MM.1S (cell line): ENCODE results near the gene PPAN.

Experiments
- EZH2 ChIP-seq: fragments of 300-600 bp; sonication (generic); optimal IDR thresholded peaks from 2 replicates; pipeline ENCODE3; 2017; ENCODE audit warnings: low read depth, mild to moderate bottlenecking, antibody characterized with exemption, low read length, mixed read lengths
- TF ChIP-seq, protein P1 (sequence below): fragments of 300-600 bp; sonication (generic); IDR thresholded peaks from 2 replicates; pipeline ENCODE4 v1.5.1; 2016; ENCODE audit warnings: antibody characterized with exemption, low read length, mixed read lengths

DNA sequence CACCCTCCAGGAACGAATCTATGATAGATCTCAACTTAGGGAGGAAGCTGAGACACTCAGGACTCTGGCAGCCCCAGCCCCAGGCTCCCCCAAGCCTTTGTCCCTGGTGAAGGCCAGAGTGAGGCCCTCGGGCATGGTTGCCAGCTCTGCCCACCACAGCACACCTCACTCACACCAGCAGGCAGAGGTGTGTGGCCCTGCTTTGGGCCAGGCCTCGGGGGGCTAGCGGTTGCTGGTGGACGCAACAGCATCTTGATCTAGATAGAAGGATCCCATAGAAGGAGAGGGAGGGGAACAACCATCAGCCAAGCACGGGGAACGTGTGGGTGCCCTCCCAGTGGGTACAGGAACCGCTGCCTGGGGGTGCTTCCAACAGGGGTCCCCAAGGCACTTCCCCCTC is 51.9 kb downstream of the PPAN start:
- TF ChIP-seq, protein P1, sequence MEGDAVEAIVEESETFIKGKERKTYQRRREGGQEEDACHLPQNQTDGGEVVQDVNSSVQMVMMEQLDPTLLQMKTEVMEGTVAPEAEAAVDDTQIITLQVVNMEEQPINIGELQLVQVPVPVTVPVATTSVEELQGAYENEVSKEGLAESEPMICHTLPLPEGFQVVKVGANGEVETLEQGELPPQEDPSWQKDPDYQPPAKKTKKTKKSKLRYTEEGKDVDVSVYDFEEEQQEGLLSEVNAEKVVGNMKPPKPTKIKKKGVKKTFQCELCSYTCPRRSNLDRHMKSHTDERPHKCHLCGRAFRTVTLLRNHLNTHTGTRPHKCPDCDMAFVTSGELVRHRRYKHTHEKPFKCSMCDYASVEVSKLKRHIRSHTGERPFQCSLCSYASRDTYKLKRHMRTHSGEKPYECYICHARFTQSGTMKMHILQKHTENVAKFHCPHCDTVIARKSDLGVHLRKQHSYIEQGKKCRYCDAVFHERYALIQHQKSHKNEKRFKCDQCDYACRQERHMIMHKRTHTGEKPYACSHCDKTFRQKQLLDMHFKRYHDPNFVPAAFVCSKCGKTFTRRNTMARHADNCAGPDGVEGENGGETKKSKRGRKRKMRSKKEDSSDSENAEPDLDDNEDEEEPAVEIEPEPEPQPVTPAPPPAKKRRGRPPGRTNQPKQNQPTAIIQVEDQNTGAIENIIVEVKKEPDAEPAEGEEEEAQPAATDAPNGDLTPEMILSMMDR, result no peak
- no peak for TF ChIP-seq EZH2
